ENCODE results near the gene LTBP1. TPM values are rescaled to one million over a fixed set of nuclear protein-coding genes. Genes with fewer than 3 reads are reported as not detected.

LTBP1 gene
- total and polyA plus RNA-seq, 2 of the 13 experiments (the other 11 are each of a cell fraction or from before 2014, with no cell fraction given): 0.12 to 0.22 TPM

DNA sequence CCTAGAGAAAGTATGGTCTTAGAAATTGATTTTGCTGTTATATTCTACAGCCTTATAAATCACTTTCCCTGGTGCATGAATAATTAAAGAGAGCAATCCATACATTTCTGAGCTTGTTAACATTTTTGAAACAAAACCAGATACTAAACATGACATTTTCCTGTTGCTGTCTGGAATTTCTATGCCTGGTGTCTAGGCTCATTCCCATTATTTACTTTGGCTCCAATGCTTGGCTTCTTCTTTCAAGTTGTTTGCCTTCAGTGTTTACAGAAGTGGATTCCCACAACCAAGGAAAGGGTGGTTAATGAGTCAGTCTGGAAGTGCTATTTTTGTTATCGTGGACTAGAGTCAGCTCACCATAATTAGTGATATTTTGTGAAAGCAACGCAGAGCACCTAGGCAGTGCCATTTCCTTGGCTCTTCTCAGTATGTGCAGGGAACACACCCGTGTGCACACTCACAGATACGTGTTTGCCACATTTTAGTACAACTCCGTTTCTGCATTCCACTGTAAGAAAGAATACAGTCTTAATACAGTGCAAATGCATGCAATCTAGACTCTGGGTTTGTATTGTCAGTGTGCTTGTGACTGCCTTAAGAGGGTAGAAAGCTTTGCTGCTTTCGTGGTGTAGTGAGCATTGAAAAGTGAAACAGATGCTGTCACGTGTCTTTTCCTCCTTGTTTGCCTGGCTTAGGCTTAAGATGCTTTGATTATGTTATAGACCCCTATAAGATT, 344.7 kb downstream of the LTBP1 start (continued):
- TF ChIP-seq ZNF558 (CRISPR knock-in tag; IDR thresholded peaks at IDR 0.05; ENCODE audit: borderline replicate concordance) (no peak), PHF20 (CRISPR knock-in tag; IDR thresholded peaks at IDR 0.05) (no peak), RAD51 (IDR thresholded peaks at IDR 0.05; ENCODE audit: borderline replicate concordance) (no peak), ZNF75D (CRISPR knock-in tag; IDR thresholded peaks at IDR 0.05; ENCODE audit: borderline replicate concordance) (no peak), PHF8 (CRISPR knock-in tag; IDR thresholded peaks at IDR 0.05) (no peak), TEAD2 (CRISPR knock-in tag; IDR thresholded peaks at IDR 0.05) (no peak), ZNF644 (CRISPR knock-in tag; IDR thresholded peaks at IDR 0.05; ENCODE audit: low read depth) (no peak), ZKSCAN5 (CRISPR knock-in tag; IDR thresholded peaks at IDR 0.05) (no peak), HES4 (CRISPR knock-in tag; IDR thresholded peaks at IDR 0.05; ENCODE audit: borderline replicate concordance) (no peak), CREM (IDR thresholded peaks at IDR 0.05) (peak; percentile 24; the same call in 1 of the 2 replicates), CREM (CRISPR knock-in tag; IDR thresholded peaks at IDR 0.05) (no peak), NCOA1 (CRISPR knock-in tag; IDR thresholded peaks at IDR 0.05) (no peak), RFX1 (IDR thresholded peaks at IDR 0.05) (no peak), BCL6 (CRISPR knock-in tag; IDR thresholded peaks at IDR 0.05) (peak; percentile 72), SMAD3 (CRISPR knock-in tag; IDR thresholded peaks at IDR 0.05) (no peak), MBNL3 (CRISPR knock-in tag; conservative IDR thresholded peaks at IDR 0.05) (no peak), MTA3 (CRISPR knock-in tag; IDR thresholded peaks at IDR 0.05) (no peak), AGO1 (IDR thresholded peaks at IDR 0.05; ENCODE audit: low read depth, low read length, poor library complexity, severe bottlenecking) (no peak), ZNF17 (CRISPR knock-in tag; IDR thresholded peaks at IDR 0.05) (no peak)
- TF ChIP-seq, protein P1, sequence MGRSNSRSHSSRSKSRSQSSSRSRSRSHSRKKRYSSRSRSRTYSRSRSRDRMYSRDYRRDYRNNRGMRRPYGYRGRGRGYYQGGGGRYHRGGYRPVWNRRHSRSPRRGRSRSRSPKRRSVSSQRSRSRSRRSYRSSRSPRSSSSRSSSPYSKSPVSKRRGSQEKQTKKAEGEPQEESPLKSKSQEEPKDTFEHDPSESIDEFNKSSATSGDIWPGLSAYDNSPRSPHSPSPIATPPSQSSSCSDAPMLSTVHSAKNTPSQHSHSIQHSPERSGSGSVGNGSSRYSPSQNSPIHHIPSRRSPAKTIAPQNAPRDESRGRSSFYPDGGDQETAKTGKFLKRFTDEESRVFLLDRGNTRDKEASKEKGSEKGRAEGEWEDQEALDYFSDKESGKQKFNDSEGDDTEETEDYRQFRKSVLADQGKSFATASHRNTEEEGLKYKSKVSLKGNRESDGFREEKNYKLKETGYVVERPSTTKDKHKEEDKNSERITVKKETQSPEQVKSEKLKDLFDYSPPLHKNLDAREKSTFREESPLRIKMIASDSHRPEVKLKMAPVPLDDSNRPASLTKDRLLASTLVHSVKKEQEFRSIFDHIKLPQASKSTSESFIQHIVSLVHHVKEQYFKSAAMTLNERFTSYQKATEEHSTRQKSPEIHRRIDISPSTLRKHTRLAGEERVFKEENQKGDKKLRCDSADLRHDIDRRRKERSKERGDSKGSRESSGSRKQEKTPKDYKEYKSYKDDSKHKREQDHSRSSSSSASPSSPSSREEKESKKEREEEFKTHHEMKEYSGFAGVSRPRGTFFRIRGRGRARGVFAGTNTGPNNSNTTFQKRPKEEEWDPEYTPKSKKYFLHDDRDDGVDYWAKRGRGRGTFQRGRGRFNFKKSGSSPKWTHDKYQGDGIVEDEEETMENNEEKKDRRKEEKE (IDR thresholded peaks at IDR 0.05): no peak
- TF ChIP-seq, protein P2, sequence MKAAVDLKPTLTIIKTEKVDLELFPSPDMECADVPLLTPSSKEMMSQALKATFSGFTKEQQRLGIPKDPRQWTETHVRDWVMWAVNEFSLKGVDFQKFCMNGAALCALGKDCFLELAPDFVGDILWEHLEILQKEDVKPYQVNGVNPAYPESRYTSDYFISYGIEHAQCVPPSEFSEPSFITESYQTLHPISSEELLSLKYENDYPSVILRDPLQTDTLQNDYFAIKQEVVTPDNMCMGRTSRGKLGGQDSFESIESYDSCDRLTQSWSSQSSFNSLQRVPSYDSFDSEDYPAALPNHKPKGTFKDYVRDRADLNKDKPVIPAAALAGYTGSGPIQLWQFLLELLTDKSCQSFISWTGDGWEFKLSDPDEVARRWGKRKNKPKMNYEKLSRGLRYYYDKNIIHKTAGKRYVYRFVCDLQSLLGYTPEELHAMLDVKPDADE (CRISPR knock-in tag; IDR thresholded peaks at IDR 0.05): no peak
- TF ChIP-seq, protein P3, sequence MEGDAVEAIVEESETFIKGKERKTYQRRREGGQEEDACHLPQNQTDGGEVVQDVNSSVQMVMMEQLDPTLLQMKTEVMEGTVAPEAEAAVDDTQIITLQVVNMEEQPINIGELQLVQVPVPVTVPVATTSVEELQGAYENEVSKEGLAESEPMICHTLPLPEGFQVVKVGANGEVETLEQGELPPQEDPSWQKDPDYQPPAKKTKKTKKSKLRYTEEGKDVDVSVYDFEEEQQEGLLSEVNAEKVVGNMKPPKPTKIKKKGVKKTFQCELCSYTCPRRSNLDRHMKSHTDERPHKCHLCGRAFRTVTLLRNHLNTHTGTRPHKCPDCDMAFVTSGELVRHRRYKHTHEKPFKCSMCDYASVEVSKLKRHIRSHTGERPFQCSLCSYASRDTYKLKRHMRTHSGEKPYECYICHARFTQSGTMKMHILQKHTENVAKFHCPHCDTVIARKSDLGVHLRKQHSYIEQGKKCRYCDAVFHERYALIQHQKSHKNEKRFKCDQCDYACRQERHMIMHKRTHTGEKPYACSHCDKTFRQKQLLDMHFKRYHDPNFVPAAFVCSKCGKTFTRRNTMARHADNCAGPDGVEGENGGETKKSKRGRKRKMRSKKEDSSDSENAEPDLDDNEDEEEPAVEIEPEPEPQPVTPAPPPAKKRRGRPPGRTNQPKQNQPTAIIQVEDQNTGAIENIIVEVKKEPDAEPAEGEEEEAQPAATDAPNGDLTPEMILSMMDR (CRISPR knock-in tag; IDR thresholded peaks at IDR 0.05): no peak

Data from HepG2 (cell line).